BJ (cell line): ENCODE results near the gene OMP. TPM values are rescaled to one million over a fixed set of nuclear protein-coding genes. Genes with fewer than 3 reads are reported as not detected.

Source experiments
- CTCF ChIA-PET: fragments of 350-600 bp; formaldehyde crosslinking; extraction: SDS; loops from one replicate; lab custom pipeline; 2021; ENCODE audit warnings: antibody characterized with exemption, inconsistent platforms; lab: Yijun Ruan, JAX
- POLR2A ChIA-PET: fragments of 300-600 bp; sonication (Branson Sonifier 250); formaldehyde crosslinking; extraction: SDS; loops from one replicate; lab custom pipeline; 2021; ENCODE audit warnings: antibody characterized with exemption; lab: Charles Lee
- DNase-seq: peaks from one replicate; pipeline ENCODE4 v3.0.0-alpha.2; 2011; ENCODE audit warnings: low read depth
- H3K27me3 ChIP-seq: 2 replicates; pipeline ENCODE4 v1.6.0; 2011; ENCODE audit warnings: low read length; ENCODE audit not compliant: control insufficient read depth, insufficient read depth
- H3K36me3 ChIP-seq: 2 replicates; pipeline ENCODE4 v1.5.1; 2011; ENCODE audit warnings: low read length; ENCODE audit not compliant: control insufficient read depth, insufficient read depth
- H3K4me3 ChIP-seq: 2 replicates; pipeline ENCODE4 v1.5.1; 2011; ENCODE audit warnings: low read depth, mild to moderate bottlenecking, control low read depth, low read length
- CTCF ChIP-seq: IDR thresholded peaks from 2 replicates; pipeline ENCODE4 v1.5.1; 2011; ENCODE audit warnings: low read depth, mild to moderate bottlenecking, control low read depth, inconsistent platforms, low read length, moderate library complexity; ENCODE audit not compliant: insufficient read depth
- polyA plus RNA-seq: library from polyadenylated mRNA; depleted of rRNA; stranded (reverse); fragments of >200 nt; gene quantifications from 2 replicates; pipeline ENCODE4 v1.2.3, GENCODE V29; 2011

The OMP gene
- polyA plus RNA-seq, 1 experiment: not detected

DNA sequence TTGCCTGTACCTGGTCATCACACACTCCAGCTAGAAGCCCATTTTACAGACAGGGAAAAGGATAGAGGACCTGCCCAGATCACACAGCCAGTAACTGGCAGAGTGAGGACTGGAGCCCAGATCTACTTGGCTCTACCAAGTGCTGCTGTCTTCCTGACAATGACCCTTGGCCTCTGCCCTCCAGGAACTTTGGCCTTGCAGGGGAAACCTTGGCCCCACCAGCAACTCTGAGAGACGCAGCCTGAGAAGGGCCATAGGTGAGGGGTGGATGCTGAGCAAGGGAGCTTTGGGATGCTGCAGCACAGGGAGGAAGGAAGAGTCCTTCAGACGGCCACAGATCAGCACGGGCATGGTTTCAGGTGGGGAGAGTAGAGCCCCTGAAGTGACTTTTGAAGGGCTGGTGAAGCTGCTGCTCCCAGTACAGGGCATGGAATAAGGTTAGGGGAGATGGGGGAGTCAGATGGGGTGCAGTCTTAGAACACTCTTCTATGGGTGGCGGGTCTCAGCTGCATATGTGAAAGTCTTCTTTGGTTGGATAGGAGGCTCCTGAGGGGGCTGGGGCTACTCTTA lies 37.9 kb upstream of the OMP start:
- H3K27me3 ChIP-seq: peaks cover 2% of the 10 kb centered on the region; the same call in 1 of the 2 replicates
- no peak for TF ChIP-seq CTCF
- no peak overlapping the region for H3K4me3 ChIP-seq
- ChIA-PET POLR2A (no interaction called here), CTCF (interaction anchor here (0.9 to 5.2 kb wide), 7 partner anchors 10 to 62 kb away, joined by 3 to 86 read pairs (median 4); no protein-coding TSS in a partner anchor)
- no peaks in the 10 kb centered on the region for H3K36me3 ChIP-seq
- DNase-seq: no peak

- DNase-seq: no peak
- Histone ChIP-seq H3K36me3 (no peaks in the 10 kb centered on the region), H3K4me3 (peak overlapping the region; percentile 75), H3K27me3 (no peaks in the 10 kb centered on the region)
- CTCF ChIA-PET: interaction anchor here (0.9 to 5.2 kb wide), 5 partner anchors 12 to 61 kb away, joined by 3 to 86 read pairs (median 10); no protein-coding TSS in a partner anchor
- TF ChIP-seq CTCF: no peak
- POLR2A ChIA-PET: no interaction called here
These were observed 36.8 kb upstream of the OMP start for GRCh38 chr11:77065878-77066228.

GRCh38 chr11:77066229-77067042 lies 36.2 kb upstream of the OMP start, which contains the start of gene CAPN5:
Gene CAPN5 (plus strand): TSS chr11:77066971. CDS start chr11:77084887, 17,916 bp downstream.
- CTCF ChIA-PET: interaction anchor here (0.6 to 5.2 kb wide), 7 partner anchors 12 to 61 kb away, joined by 3 to 86 read pairs (median 4); no protein-coding TSS in a partner anchor
- Histone ChIP-seq H3K27me3 (no peaks in the 10 kb centered on the region), H3K4me3 (peak within 1 kb of the TSS; percentile 75), H3K36me3 (no peaks in the 10 kb centered on the region)
- TF ChIP-seq CTCF: peak; percentile 53
- POLR2A ChIA-PET: interaction anchor here (0.7 kb wide), 1 partner anchor 1791 kb away, joined by 3 read pairs; no protein-coding TSS in a partner anchor
- DNase-seq: peak; percentile 57

- no peak for DNase-seq
- no peaks in the 10 kb centered on the region for H3K36me3 ChIP-seq
- H3K27me3 ChIP-seq: no peaks in the 10 kb centered on the region
- no peak for TF ChIP-seq CTCF
- ChIA-PET CTCF (interaction anchor here (1.0 kb wide), 1 partner anchor 24 kb away, joined by 3 read pairs; no protein-coding TSS in a partner anchor), POLR2A (no interaction called here)
- peak overlapping the region; percentile 75 for H3K4me3 ChIP-seq
These were observed 34.7 kb upstream of the OMP start for GRCh38 chr11:77067861-77068443.
